ENCODE data around the gene PUS1. TPM values are rescaled to one million over a fixed set of nuclear protein-coding genes. Genes with fewer than 3 reads are reported as not detected.

Gene PUS1
- total RNA-seq, 1 experiment from 2014 or later = 117 TPM

- Mint-ChIP-seq H3K36me3 (ENCODE audit: insufficient read depth in 1 of 3, low read depth in 3 of 3) (peaks cover 9 to 16% (median 13%) of the 10 kb centered on the region in 3 experiments; a peak in 6 of 7 replicates), H3K27me3 (ENCODE audit: low read depth) (no peaks in the 10 kb centered on the region), H3K9me3 (no peaks in the 10 kb centered on the region), H3K27ac (peak overlapping the region; percentile 18 to 87 (median 64); a peak in 3 of 7 replicates), H3K4me1 (peaks cover 3 to 15% of the 10 kb centered on the region in 2 experiments; a peak in 3 of 4 replicates), H3K4me3 (no peak overlapping the region)
- Histone ChIP-seq H3K27ac (ENCODE audit: insufficient read length, low read depth, low read length) (no peak overlapping the region), H4K8ac (replicated peaks; ENCODE audit: insufficient read length, low read depth, low read length) (no peak overlapping the region), H3K14ac (ENCODE audit: insufficient read depth, low read length) (no peak overlapping the region; the same call in 1 of the 2 replicates), H2BK5ac (ENCODE audit: insufficient read length, low read length) (no peak overlapping the region), H2BK15ac (ENCODE audit: low read depth, low read length) (no peak overlapping the region), H3K9me3 (ENCODE audit: control insufficient read depth, low read depth, low read length) (no peaks in the 10 kb centered on the region), H4K20me1 (ENCODE audit: control insufficient read depth, insufficient read depth, insufficient read length) (no peaks in the 10 kb centered on the region), H3K9ac (ENCODE audit: extremely low read depth, insufficient read length, low read length) (no peak overlapping the region), H3K4me1 (ENCODE audit: insufficient read depth, low read length) (no peaks in the 10 kb centered on the region), H3T11ph (ENCODE audit: low read length) (no peak overlapping the region), H4K91ac (ENCODE audit: insufficient read length, low read depth, low read length) (no peak overlapping the region), H2AK5ac (ENCODE audit: insufficient read length, low read length) (no peak overlapping the region), H3K56ac (ENCODE audit: insufficient read length, low read depth, low read length) (no peak overlapping the region), H3K4me2 (ENCODE audit: insufficient read depth, insufficient read length, low read length) (no peak overlapping the region), H3K23me2 (ENCODE audit: insufficient read length, low read depth, low read length, poor library complexity, severe bottlenecking) (no peaks in the 10 kb centered on the region), H2BK20ac (ENCODE audit: low read depth, low read length, poor library complexity, severe bottlenecking) (no peak overlapping the region), H2BK12ac (ENCODE audit: insufficient read length, low read depth, low read length) (no peak overlapping the region), H3K4ac (ENCODE audit: low read depth, low read length) (no peak overlapping the region), H3K23ac (ENCODE audit: insufficient read length, low read depth, low read length) (no peak overlapping the region), H2BK120ac (ENCODE audit: low read depth, low read length, poor library complexity, severe bottlenecking) (no peak overlapping the region), H3K18ac (ENCODE audit: insufficient read length, low read depth, low read length) (peak overlapping the region; percentile 40), H2AFZ (ENCODE audit: low read length) (no peak overlapping the region), H3K79me2 (ENCODE audit: insufficient read depth, low read length) (no peaks in the 10 kb centered on the region; the same call in 1 of the 2 replicates), H4K5ac (ENCODE audit: insufficient read length, low read depth, low read length) (no peak overlapping the region), H3K79me1 (ENCODE audit: insufficient read depth, low read depth, low read length, poor library complexity, severe bottlenecking) (no peaks in the 10 kb centered on the region), H3K27me3 (ENCODE audit: insufficient read depth, low read length) (no peaks in the 10 kb centered on the region)
- no CpG with 5 or more reads among the region's 30 CpGs for WGBS (ENCODE audit: extremely low coverage, insufficient read length, low lambda C conversion rate)
- no peak for TF ChIP-seq CTCF (conservative IDR thresholded peaks at IDR 0.05)
- no peak for DNase-seq
These were observed 27.4 kb upstream of the PUS1 start for GRCh38 chr12:131901431-131902331.

Measured in H9 (cell line).